Measurements from ENCODE around the gene DCLK2. TPM values are rescaled to one million over a fixed set of nuclear protein-coding genes. Genes with fewer than 3 reads are reported as not detected.
A peak's percentile ranks its signal among the peaks of the same experiment; 100 is the strongest.

Gene DCLK2
- total RNA-seq, 6 donors from 2014 or later = 2.1 to 16.8 (median 3.3) TPM

DNA sequence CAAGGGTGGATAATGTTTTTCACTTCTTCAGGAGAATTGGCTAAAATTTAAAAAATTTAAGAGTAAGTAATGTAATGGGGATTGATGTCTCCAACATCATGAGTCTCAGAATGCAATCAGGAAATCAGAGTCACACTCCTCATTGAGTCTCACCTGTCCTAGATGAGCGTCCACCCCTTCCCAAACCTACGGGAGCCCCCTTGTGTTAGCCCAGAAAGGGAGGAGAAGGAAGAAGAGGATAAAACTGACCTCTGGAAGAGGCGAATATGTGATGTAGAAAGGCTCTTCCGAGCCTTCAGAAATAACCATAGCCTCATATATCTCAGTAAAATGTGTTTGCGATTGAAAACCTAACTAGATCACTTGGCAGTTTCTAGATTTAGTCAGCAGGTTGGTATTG is 157.1 kb downstream of the DCLK2 start:
- Histone ChIP-seq H3K27ac (no peak overlapping the region), H3K4me1 (no peaks in the 10 kb centered on the region), H3K36me3 (peaks cover 0 to 6% (median 0%) of the 10 kb centered on the region in 4 donors), H3K9me3 (no peaks in the 10 kb centered on the region), H3K27me3 (no peaks in the 10 kb centered on the region), H3K4me3 (no peak overlapping the region)
- WGBS, 2 donors = 89 to 90% methylated on average over 5 of the region's 5 CpGs
- DNase-seq = no peak
- ATAC-seq (ENCODE audit: low FRiP score in 2 of 2) = no peak
- TF ChIP-seq POLR2AphosphoS5 (IDR thresholded peaks at IDR 0.05) = no peak
- TF ChIP-seq, protein P1, sequence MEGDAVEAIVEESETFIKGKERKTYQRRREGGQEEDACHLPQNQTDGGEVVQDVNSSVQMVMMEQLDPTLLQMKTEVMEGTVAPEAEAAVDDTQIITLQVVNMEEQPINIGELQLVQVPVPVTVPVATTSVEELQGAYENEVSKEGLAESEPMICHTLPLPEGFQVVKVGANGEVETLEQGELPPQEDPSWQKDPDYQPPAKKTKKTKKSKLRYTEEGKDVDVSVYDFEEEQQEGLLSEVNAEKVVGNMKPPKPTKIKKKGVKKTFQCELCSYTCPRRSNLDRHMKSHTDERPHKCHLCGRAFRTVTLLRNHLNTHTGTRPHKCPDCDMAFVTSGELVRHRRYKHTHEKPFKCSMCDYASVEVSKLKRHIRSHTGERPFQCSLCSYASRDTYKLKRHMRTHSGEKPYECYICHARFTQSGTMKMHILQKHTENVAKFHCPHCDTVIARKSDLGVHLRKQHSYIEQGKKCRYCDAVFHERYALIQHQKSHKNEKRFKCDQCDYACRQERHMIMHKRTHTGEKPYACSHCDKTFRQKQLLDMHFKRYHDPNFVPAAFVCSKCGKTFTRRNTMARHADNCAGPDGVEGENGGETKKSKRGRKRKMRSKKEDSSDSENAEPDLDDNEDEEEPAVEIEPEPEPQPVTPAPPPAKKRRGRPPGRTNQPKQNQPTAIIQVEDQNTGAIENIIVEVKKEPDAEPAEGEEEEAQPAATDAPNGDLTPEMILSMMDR (IDR thresholded peaks at IDR 0.05) = no peak

DNA sequence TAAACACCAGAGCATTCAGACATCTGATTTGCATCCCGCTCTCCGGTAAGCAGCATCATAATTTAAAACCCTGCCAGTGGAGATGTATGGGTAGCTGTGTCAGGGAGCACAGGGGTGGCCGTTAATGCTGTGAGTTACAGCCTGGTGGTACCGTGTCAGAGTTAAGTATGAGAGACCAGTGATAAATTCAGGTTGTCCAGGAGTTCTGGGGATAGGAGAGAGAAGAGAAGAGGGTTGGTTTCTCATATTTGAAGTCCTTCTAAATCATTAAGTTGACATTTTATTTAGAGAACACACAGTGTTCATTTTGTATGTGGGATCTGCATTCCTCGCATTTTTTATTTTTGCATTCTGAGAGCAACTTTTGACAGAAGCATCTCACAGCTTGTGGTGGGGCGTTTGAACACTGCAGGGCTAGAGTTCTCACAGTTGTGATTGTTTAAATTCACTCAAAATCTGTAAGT is 157.6 kb downstream of the DCLK2 start:
- no peak for DNase-seq
- no peaks in the 10 kb centered on the region for H3K27me3 ChIP-seq
- H3K9me3 ChIP-seq = no peaks in the 10 kb centered on the region
- peaks cover 0 to 6% (median 0%) of the 10 kb centered on the region in 4 donors for H3K36me3 ChIP-seq
- H3K27ac ChIP-seq = no peak overlapping the region
- no peak overlapping the region for H3K4me3 ChIP-seq
- no peak for ATAC-seq (ENCODE audit: low FRiP score in 2 of 2)
- TF ChIP-seq, protein P1 (IDR thresholded peaks at IDR 0.05) = no peak
- TF ChIP-seq POLR2AphosphoS5 (IDR thresholded peaks at IDR 0.05) (no peak), POLR2A (IDR thresholded peaks at IDR 0.05) (no peak), EP300 (IDR thresholded peaks at IDR 0.05) (no peak)
- WGBS, 2 donors = 73 to 75% methylated on average over 6 of the region's 6 CpGs
- no peaks in the 10 kb centered on the region for H3K4me1 ChIP-seq

DNA sequence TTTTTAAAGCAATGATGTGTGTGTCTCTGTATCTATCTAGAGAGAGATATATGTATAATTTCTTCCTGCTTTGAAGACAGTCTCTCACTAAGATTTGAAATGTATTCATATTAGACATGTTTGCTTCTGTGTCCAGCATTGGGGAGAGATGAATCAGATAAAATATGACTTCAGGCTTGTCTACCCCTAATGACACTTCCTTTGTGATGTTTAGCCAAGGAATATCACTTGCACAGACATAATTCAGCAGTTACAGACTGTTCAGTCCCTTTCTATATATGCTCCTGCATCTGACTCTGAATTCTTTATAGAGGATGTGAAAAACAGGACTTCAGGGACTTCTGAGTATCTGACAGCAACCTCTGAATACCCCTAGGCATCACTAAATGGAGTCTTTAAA is 158.4 kb downstream of the DCLK2 start:
- no peak for DNase-seq
- no peak for TF ChIP-seq POLR2A (IDR thresholded peaks at IDR 0.05)
- no peak for TF ChIP-seq EP300 (IDR thresholded peaks at IDR 0.05)
- no peak for TF ChIP-seq POLR2AphosphoS5 (IDR thresholded peaks at IDR 0.05)
- TF ChIP-seq, protein P1 (IDR thresholded peaks at IDR 0.05) = no peak
- no peaks in the 10 kb centered on the region for H3K27me3 ChIP-seq

DNA sequence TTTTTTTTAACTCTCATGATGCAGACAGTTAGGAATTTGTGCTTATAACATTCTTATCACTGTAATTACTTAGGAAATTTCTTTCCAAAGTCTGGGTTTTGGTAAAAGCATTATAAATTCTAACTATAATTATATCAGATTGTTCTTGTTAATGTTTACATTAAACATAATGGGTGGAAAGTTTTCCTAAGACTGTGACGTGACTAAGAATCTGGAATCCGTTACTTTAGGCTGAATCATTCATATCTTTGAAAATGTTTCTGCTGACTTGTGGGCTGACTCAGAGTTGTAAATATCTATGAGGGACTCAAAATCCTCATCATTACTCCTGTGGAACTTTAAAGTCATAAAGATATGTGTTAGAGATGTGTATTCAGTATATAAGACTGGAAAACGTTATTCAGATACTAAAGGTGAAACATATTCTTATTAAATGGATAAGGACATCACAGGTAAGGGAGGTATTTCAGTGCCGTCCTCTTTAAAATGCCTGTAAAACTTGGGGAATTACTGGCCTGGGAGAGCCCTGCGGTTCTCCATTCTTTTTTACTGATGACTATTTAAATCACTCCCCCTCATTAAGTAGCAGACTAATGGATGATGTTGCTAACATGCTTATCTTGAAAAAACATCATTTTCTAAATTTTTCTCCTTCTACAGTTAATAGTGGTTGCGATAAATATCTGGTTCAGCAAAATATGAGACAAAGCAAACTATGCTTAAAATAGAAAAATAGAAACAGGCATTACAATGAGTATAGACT is 159.0 kb downstream of the DCLK2 start:
- DNase-seq (no peak), ATAC-seq (ENCODE audit: low FRiP score in 2 of 2) (peak in 1 of 2 donors; percentile 56)
- H3K36me3 ChIP-seq = peaks cover 0 to 6% (median 0%) of the 10 kb centered on the region in 4 donors
- no peak overlapping the region for H3K27ac ChIP-seq
- H3K27me3 ChIP-seq = no peaks in the 10 kb centered on the region
- no peak for TF ChIP-seq POLR2A (IDR thresholded peaks at IDR 0.05)
- TF ChIP-seq POLR2AphosphoS5 (IDR thresholded peaks at IDR 0.05) = no peak
- no peak for TF ChIP-seq EP300 (IDR thresholded peaks at IDR 0.05)
- TF ChIP-seq, protein P1 (IDR thresholded peaks at IDR 0.05) = no peak
- no peak overlapping the region for H3K4me3 ChIP-seq
- no peaks in the 10 kb centered on the region for H3K4me1 ChIP-seq
- H3K9me3 ChIP-seq = no peaks in the 10 kb centered on the region
- 77 to 80% methylated on average over 6 of the region's 6 CpGs for WGBS, 2 donors

More for the DNA sequence above, 158.4 kb downstream of the DCLK2 start:
- H3K4me1 ChIP-seq = no peaks in the 10 kb centered on the region
- H3K36me3 ChIP-seq = peaks cover 0 to 6% (median 0%) of the 10 kb centered on the region in 4 donors
- no peaks in the 10 kb centered on the region for H3K9me3 ChIP-seq
- ATAC-seq (ENCODE audit: low FRiP score in 2 of 2) = no peak
- H3K4me3 ChIP-seq = no peak overlapping the region
- no peak overlapping the region for H3K27ac ChIP-seq

DNA sequence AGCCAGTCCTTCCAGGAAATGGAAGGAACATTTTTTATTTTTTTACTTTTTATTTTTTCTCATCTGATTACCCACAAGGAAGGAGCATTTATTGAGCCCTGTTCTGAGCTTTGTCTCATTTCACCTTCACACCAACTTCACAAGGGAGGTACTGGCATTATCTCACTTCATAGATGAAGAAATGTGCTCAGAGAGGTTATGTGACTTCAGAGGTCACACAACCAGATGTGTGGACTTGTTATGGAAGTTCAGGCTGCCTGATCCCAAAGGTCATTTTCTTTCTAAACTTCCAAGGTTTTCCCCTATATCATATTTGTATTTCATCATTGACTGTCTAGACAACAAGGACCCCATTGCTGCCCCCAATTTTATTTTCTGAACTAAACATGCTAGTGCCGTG is 160.3 kb downstream of the DCLK2 start:
- Histone ChIP-seq H3K27ac (no peak overlapping the region), H3K4me3 (no peak overlapping the region), H3K4me1 (no peaks in the 10 kb centered on the region), H3K36me3 (no peaks in the 10 kb centered on the region), H3K9me3 (no peaks in the 10 kb centered on the region), H3K27me3 (no peaks in the 10 kb centered on the region)
- TF ChIP-seq, protein P1 (IDR thresholded peaks at IDR 0.05) = no peak
- no peak for TF ChIP-seq POLR2AphosphoS5 (IDR thresholded peaks at IDR 0.05)
- no peak for TF ChIP-seq EP300 (IDR thresholded peaks at IDR 0.05)
- no peak for TF ChIP-seq POLR2A (IDR thresholded peaks at IDR 0.05)
- DNase-seq (no peak), ATAC-seq (ENCODE audit: low FRiP score in 2 of 2) (no peak)
- 94 to 100% methylated on average over 1 of the region's 1 CpG for WGBS, 2 donors

Data from upper lobe of left lung (tissue), 6 donors.